WTC11 (cell line): Measurements from ENCODE around the gene CMTM1. TPM values are rescaled to one million over a fixed set of nuclear protein-coding genes. Genes with fewer than 3 reads are reported as not detected.

Experiments used
- ATAC-seq: fragments of 200-7000 bp; cut with Tn5 transposase; 2 replicates; pipeline ENCODE4 v1.10.0; 2021; ENCODE audit warnings: mild to moderate bottlenecking, moderate library complexity
- CTCF ChIA-PET: fragments of 300-600 bp; sonication (Branson Sonifier 250); formaldehyde crosslinking; loops from one replicate; lab custom pipeline; 2021; ENCODE audit warnings: antibody characterized with exemption; lab: Charles Lee
- POLR2A ChIA-PET: fragments of 350-600 bp; sonication (Branson Sonifier 250); formaldehyde crosslinking; loops from one replicate; lab custom pipeline; 2021; ENCODE audit warnings: antibody characterized with exemption; lab: Charles Lee
- DNase-seq: peaks from one replicate; pipeline ENCODE4 v3.0.0; 2021; ENCODE audit warnings: low spot score
- H3K27ac Mint-ChIP-seq: 2 replicates; pipeline ENCODE4 v1.8.0; 2021; ENCODE audit warnings: mixed read lengths
- H3K27me3 Mint-ChIP-seq: 2 replicates; pipeline ENCODE4 v1.8.0; 2021; ENCODE audit warnings: low read depth, mild to moderate bottlenecking, moderate library complexity, mixed read lengths
- H3K36me3 Mint-ChIP-seq: 2 replicates; pipeline ENCODE4 v1.8.0; 2021; ENCODE audit warnings: mixed read lengths
- H3K4me1 Mint-ChIP-seq: 2 replicates; pipeline ENCODE4 v1.8.0; 2022; ENCODE audit warnings: mixed read lengths
- H3K4me3 Mint-ChIP-seq: 2 replicates; pipeline ENCODE4 v1.8.0; 2021; ENCODE audit warnings: mild to moderate bottlenecking, moderate library complexity, mixed read lengths
- H3K9me3 Mint-ChIP-seq: 2 replicates; pipeline ENCODE4 v1.8.0; 2021; ENCODE audit warnings: mixed read lengths
- ATF1 ChIP-seq: sonication (generic); formaldehyde crosslinking; IDR thresholded peaks from 2 replicates; pipeline ENCODE4 v1.8.1; 2023; ENCODE audit warnings: mild to moderate bottlenecking, moderate library complexity, missing genetic modification reagents
- CBFB ChIP-seq: sonication (generic); formaldehyde crosslinking; IDR thresholded peaks from 2 replicates; pipeline ENCODE4 v1.8.1; 2022; ENCODE audit warnings: mild to moderate bottlenecking, low read depth, missing genetic modification reagents
- CREB1 ChIP-seq: sonication (generic); formaldehyde crosslinking; IDR thresholded peaks from 2 replicates; pipeline ENCODE4 v1.8.0; 2023; ENCODE audit warnings: mild to moderate bottlenecking, missing genetic modification reagents
- EMX1 ChIP-seq: fragments of 250-450 bp; sonication (Bioruptor Pico); IDR thresholded peaks from 2 replicates; pipeline ENCODE4 v1.8.0; 2021; ENCODE audit warnings: mild to moderate bottlenecking
- FOXJ3 ChIP-seq: sonication (generic); formaldehyde crosslinking; IDR thresholded peaks from 2 replicates; pipeline ENCODE4 v1.9.0; 2021; ENCODE audit warnings: missing genetic modification reagents, mild to moderate bottlenecking, borderline replicate concordance
- FOXP1 ChIP-seq: sonication (generic); formaldehyde crosslinking; IDR thresholded peaks from 2 replicates; pipeline ENCODE4 v1.8.0; 2022; ENCODE audit warnings: missing genetic modification reagents, mild to moderate bottlenecking, moderate library complexity, borderline replicate concordance
- GRHL2 ChIP-seq: fragments of 250-450 bp; sonication (Bioruptor Pico); IDR thresholded peaks from 2 replicates; pipeline ENCODE4 v1.8.0; 2022; ENCODE audit warnings: mild to moderate bottlenecking, moderate library complexity; ENCODE audit not compliant: insufficient replicate concordance, severe bottlenecking
- NFATC4 ChIP-seq: fragments of 250-450 bp; sonication (Bioruptor Pico); IDR thresholded peaks from 2 replicates; pipeline ENCODE4 v1.9.0; 2021; ENCODE audit warnings: mild to moderate bottlenecking
- NFE2L1 ChIP-seq: sonication (generic); formaldehyde crosslinking; IDR thresholded peaks from 2 replicates; pipeline ENCODE4 v1.8.1; 2023; ENCODE audit warnings: missing genetic modification reagents
- NR1H2 ChIP-seq: sonication (generic); formaldehyde crosslinking; IDR thresholded peaks from 2 replicates; pipeline ENCODE4 v1.9.0; 2021; ENCODE audit warnings: mild to moderate bottlenecking, moderate library complexity, missing genetic modification reagents
- NR2C2 ChIP-seq: sonication (generic); formaldehyde crosslinking; IDR thresholded peaks from 2 replicates; pipeline ENCODE4 v1.8.0; 2022; ENCODE audit warnings: mild to moderate bottlenecking, missing genetic modification reagents
- SMAD4 ChIP-seq: sonication (generic); formaldehyde crosslinking; IDR thresholded peaks from 2 replicates; pipeline ENCODE4 v1.8.0; 2022; ENCODE audit warnings: mild to moderate bottlenecking, missing genetic modification reagents
- SOX15 ChIP-seq: fragments of 250-450 bp; sonication (Bioruptor Pico); IDR thresholded peaks from 2 replicates; pipeline ENCODE4 v1.9.0; 2021; ENCODE audit warnings: mild to moderate bottlenecking
- SP1 ChIP-seq: sonication (generic); formaldehyde crosslinking; conservative IDR thresholded peaks from 2 replicates; pipeline ENCODE4 v1.8.1; 2022; ENCODE audit warnings: missing genetic modification reagents
- TEAD4 ChIP-seq: sonication (generic); formaldehyde crosslinking; IDR thresholded peaks from 2 replicates; pipeline ENCODE4 v1.8.0; 2022; ENCODE audit warnings: mild to moderate bottlenecking, missing genetic modification reagents
- ZNF121 ChIP-seq: sonication (generic); formaldehyde crosslinking; IDR thresholded peaks from 2 replicates; pipeline ENCODE4 v1.8.0; 2023; ENCODE audit warnings: missing genetic modification reagents
- ZNF232 ChIP-seq: sonication (generic); formaldehyde crosslinking; IDR thresholded peaks from 2 replicates; pipeline ENCODE4 v1.8.0; 2022; ENCODE audit warnings: mild to moderate bottlenecking, missing genetic modification reagents
- ZNF396 ChIP-seq: fragments of 250-450 bp; sonication (Bioruptor Pico); IDR thresholded peaks from 2 replicates; pipeline ENCODE4 v1.8.0; 2021; ENCODE audit warnings: mild to moderate bottlenecking, moderate library complexity, borderline replicate concordance
- total RNA-seq: library from RNA; stranded (reverse); gene quantifications from 3 replicates; pipeline ENCODE4 v1.2.3, GENCODE V29; 2021
- TF ChIP-seq, protein P1 (sequence below): fragments of 250-450 bp; sonication (Bioruptor Pico); IDR thresholded peaks from 2 replicates; pipeline ENCODE4 v1.9.0; 2021; ENCODE audit warnings: mild to moderate bottlenecking, borderline replicate concordance
- TF ChIP-seq, protein P2 (sequence below): sonication (generic); formaldehyde crosslinking; conservative IDR thresholded peaks from 2 replicates; pipeline ENCODE4 v1.8.1; 2023; ENCODE audit warnings: mild to moderate bottlenecking, low read depth, missing genetic modification reagents, moderate library complexity

The CMTM1 gene
- total RNA-seq, 1 experiment from 2014 or later, result 1.6 TPM

DNA sequence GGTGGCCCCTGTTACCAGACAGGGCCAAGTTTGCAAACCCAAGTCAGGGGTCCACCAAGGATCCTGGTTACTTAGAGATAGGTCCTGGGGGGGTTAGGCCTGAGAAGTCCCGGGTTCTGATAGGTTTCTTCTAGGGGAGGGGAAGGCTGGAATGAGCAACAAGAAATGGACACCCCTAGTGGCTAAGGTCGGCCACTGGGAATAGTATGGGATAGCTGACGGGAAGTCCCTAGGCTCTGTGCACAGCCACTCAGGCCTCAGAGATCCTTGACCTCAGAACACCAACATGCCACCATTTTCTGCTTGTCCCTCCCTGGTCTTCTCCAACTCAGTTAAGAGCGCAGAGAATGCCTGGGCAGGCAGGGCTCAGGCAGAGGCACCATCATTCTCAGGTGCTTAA is 29.7 kb upstream of the CMTM1 start (continued):
- TF ChIP-seq, protein P1, sequence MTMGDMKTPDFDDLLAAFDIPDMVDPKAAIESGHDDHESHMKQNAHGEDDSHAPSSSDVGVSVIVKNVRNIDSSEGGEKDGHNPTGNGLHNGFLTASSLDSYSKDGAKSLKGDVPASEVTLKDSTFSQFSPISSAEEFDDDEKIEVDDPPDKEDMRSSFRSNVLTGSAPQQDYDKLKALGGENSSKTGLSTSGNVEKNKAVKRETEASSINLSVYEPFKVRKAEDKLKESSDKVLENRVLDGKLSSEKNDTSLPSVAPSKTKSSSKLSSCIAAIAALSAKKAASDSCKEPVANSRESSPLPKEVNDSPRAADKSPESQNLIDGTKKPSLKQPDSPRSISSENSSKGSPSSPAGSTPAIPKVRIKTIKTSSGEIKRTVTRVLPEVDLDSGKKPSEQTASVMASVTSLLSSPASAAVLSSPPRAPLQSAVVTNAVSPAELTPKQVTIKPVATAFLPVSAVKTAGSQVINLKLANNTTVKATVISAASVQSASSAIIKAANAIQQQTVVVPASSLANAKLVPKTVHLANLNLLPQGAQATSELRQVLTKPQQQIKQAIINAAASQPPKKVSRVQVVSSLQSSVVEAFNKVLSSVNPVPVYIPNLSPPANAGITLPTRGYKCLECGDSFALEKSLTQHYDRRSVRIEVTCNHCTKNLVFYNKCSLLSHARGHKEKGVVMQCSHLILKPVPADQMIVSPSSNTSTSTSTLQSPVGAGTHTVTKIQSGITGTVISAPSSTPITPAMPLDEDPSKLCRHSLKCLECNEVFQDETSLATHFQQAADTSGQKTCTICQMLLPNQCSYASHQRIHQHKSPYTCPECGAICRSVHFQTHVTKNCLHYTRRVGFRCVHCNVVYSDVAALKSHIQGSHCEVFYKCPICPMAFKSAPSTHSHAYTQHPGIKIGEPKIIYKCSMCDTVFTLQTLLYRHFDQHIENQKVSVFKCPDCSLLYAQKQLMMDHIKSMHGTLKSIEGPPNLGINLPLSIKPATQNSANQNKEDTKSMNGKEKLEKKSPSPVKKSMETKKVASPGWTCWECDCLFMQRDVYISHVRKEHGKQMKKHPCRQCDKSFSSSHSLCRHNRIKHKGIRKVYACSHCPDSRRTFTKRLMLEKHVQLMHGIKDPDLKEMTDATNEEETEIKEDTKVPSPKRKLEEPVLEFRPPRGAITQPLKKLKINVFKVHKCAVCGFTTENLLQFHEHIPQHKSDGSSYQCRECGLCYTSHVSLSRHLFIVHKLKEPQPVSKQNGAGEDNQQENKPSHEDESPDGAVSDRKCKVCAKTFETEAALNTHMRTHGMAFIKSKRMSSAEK (CRISPR knock-in tag), result no peak
- no peak for TF ChIP-seq SMAD4

DNA sequence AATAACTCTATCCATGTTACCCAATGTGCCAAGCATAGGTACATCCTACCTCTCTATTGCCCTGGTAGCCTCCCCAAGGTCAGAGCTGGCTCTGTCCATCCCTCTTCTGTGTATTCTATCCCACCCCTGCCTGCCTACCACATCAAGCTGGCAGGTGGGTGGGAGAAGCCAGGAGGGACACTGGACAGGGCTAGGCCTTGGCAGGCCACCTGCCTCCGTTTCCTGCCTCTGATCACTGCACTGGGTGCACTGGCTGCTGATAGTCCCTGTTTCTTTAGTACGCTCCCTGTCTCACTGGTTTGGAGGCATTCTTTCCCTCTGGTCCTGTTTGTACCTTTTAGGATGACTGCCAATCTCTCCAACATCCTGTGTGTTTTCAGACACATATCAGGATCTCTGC is 29.0 kb upstream of the CMTM1 start:
- no peaks in the 10 kb centered on the region for H3K36me3 Mint-ChIP-seq
- no peak overlapping the region for H3K4me3 Mint-ChIP-seq
- DNase-seq (no peak), ATAC-seq (no peak)
- no peak overlapping the region for H3K27ac Mint-ChIP-seq
- CTCF ChIA-PET, result interaction anchor here (0.6 to 1.4 kb wide), 4 partner anchors 11 to 131 kb away, joined by 3 to 5 read pairs (median 5); no protein-coding TSS in a partner anchor
- no peak for TF ChIP-seq ZNF121
- no peak for TF ChIP-seq CBFB
- TF ChIP-seq, protein P2, sequence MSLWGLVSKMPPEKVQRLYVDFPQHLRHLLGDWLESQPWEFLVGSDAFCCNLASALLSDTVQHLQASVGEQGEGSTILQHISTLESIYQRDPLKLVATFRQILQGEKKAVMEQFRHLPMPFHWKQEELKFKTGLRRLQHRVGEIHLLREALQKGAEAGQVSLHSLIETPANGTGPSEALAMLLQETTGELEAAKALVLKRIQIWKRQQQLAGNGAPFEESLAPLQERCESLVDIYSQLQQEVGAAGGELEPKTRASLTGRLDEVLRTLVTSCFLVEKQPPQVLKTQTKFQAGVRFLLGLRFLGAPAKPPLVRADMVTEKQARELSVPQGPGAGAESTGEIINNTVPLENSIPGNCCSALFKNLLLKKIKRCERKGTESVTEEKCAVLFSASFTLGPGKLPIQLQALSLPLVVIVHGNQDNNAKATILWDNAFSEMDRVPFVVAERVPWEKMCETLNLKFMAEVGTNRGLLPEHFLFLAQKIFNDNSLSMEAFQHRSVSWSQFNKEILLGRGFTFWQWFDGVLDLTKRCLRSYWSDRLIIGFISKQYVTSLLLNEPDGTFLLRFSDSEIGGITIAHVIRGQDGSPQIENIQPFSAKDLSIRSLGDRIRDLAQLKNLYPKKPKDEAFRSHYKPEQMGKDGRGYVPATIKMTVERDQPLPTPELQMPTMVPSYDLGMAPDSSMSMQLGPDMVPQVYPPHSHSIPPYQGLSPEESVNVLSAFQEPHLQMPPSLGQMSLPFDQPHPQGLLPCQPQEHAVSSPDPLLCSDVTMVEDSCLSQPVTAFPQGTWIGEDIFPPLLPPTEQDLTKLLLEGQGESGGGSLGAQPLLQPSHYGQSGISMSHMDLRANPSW (CRISPR knock-in tag), result no peak
- H3K9me3 Mint-ChIP-seq, result no peaks in the 10 kb centered on the region
- POLR2A ChIA-PET, result no interaction called here
- H3K4me1 Mint-ChIP-seq, result peaks cover 13% of the 10 kb centered on the region
- H3K27me3 Mint-ChIP-seq, result no peaks in the 10 kb centered on the region

DNA sequence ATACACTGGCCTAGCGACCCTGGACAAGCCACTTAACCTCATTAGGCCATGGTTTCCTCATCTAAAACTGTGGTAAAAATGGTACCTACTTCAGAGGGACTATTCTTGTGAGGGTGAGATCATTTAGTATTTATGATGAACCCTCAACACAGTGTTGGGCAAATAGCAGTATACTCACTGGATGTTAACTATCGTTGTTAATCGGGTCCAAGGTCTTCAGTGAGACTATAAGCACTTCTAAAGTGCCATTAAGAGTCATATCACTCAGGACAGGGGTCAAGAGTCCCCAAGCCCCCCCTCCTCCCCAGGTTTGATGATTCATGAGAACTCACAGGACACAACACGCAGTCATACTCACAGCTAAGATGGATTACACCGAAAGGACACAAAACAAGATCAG is 27.3 kb upstream of the CMTM1 start:
- Mint-ChIP-seq H3K4me3 (no peak overlapping the region), H3K36me3 (no peaks in the 10 kb centered on the region), H3K27me3 (no peaks in the 10 kb centered on the region), H3K4me1 (peaks cover 17% of the 10 kb centered on the region), H3K9me3 (no peaks in the 10 kb centered on the region), H3K27ac (no peak overlapping the region)
- ChIA-PET POLR2A (no interaction called here), CTCF (no interaction called here)
- TF ChIP-seq FOXP1 (CRISPR knock-in tag) (no peak), CREB1 (CRISPR knock-in tag) (no peak), TEAD4 (CRISPR knock-in tag) (no peak)
- ATAC-seq (no peak), DNase-seq (no peak)

DNA sequence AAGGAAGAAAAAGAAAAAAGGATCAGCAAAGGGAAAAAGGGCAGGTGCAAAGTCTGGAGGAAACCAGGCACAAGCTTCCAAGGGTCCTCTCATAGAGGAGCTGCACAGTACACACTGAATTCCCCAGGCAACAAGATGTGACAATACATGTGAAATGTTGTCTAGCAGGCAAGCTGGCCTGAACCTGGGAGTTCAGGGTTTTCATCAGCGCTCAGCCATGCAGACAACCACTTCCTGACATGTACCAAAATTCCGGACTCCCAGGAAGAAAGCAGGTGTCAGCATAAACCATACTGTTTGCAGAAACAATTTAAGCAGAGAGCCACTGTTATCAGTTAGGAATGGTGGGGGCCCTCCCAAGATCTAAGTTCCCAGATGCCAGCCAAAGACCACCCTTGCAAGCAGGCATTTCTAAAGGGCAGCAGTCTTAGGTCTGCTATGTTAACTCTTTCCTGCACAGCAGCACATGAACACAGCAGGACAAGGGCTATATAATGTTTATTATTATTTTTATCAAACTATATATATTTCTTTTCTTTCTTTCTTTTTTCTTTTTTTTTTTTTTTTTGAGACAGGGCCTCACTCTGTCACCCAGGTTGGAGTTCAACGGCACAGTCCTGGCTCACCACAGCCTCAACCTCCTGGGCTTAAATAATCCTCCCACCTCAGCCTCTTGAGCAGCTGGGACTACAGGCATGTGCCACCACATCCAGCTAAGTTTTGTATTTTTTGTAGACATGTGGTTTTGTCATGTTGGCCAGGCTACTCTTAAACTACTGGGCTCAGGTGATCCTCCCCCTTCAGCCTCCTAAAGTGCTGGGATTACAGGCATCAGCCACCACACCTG is 26.4 kb upstream of the CMTM1 start:
- Mint-ChIP-seq H3K27me3 (no peaks in the 10 kb centered on the region), H3K36me3 (no peaks in the 10 kb centered on the region), H3K4me1 (peaks cover 17% of the 10 kb centered on the region), H3K9me3 (no peaks in the 10 kb centered on the region), H3K27ac (no peak overlapping the region), H3K4me3 (no peak overlapping the region)
- ATAC-seq (no peak), DNase-seq (no peak)
- ChIA-PET CTCF (no interaction called here), POLR2A (no interaction called here)
- no peak for TF ChIP-seq ATF1
- TF ChIP-seq FOXJ3, result no peak
- TF ChIP-seq ZNF232 (CRISPR knock-in tag), result no peak
- TF ChIP-seq SOX15 (CRISPR knock-in tag), result no peak
- TF ChIP-seq EMX1 (CRISPR knock-in tag), result no peak
- TF ChIP-seq NR1H2 (CRISPR knock-in tag), result no peak
- no peak for TF ChIP-seq NFE2L1
- TF ChIP-seq ZNF396 (CRISPR knock-in tag), result no peak
- TF ChIP-seq SP1 (CRISPR knock-in tag), result no peak
- TF ChIP-seq GRHL2 (CRISPR knock-in tag), result no peak
- no peak for TF ChIP-seq NR2C2 (CRISPR knock-in tag)
- no peak for TF ChIP-seq NFATC4 (CRISPR knock-in tag)
